GM23338 (cell line): ENCODE measurements around the gene SPC24.

Experiments used
- CREB1 ChIP-seq: fragments of 250-450 bp; sonication (Bioruptor Pico); IDR thresholded peaks from 2 replicates; pipeline ENCODE4 v1.5.0; 2020; ENCODE audit warnings: low read depth, mild to moderate bottlenecking, moderate library complexity
- CTCF ChIP-seq, 2 experiments: fragments of 200-600 bp in 1 of 2; sonication (generic) in 1 of 2; conservative IDR thresholded peaks; 2 replicates each; pipeline versions ENCODE4 v1.5.1 to v1.6.1; 2016 to 2017; ENCODE audit warnings: antibody characterized with exemption in 2 of 2, low read depth in 2 of 2, mild to moderate bottlenecking in 2 of 2, moderate library complexity in 1 of 2
- EZH2 ChIP-seq: fragments of 200-600 bp; sonication (generic); IDR thresholded peaks from one replicate; pipeline ENCODE4 v1.8.0; 2017; ENCODE audit warnings: antibody characterized with exemption, mild to moderate bottlenecking, low read depth; ENCODE audit not compliant: unreplicated experiment
- EZH2phosphoT487 ChIP-seq: fragments of 200-600 bp; sonication (generic); IDR thresholded peaks from one replicate; pipeline ENCODE4 v1.8.1; 2018; ENCODE audit warnings: antibody characterized with exemption; ENCODE audit not compliant: unreplicated experiment
- JUNB ChIP-seq: IDR thresholded peaks from one replicate; pipeline ENCODE4 v1.6.1; 2016; ENCODE audit warnings: antibody characterized with exemption; ENCODE audit not compliant: unreplicated experiment
- NANOG ChIP-seq: IDR thresholded peaks from 2 replicates; pipeline ENCODE4 v1.6.1; 2016; ENCODE audit warnings: antibody characterized with exemption, borderline replicate concordance
- POLR2AphosphoS5 ChIP-seq: IDR thresholded peaks from 2 replicates; pipeline ENCODE4 v1.6.1; 2016; ENCODE audit warnings: antibody characterized with exemption, low read depth
- REST ChIP-seq: IDR thresholded peaks from one replicate; pipeline ENCODE4 v1.6.1; 2018; ENCODE audit warnings: antibody characterized with exemption; ENCODE audit not compliant: unreplicated experiment
- STAT1 ChIP-seq: IDR thresholded peaks from one replicate; pipeline ENCODE4 v1.6.1; 2016; ENCODE audit warnings: antibody characterized with exemption; ENCODE audit not compliant: unreplicated experiment
- ZNF114 ChIP-seq: fragments of 250-450 bp; sonication (Bioruptor Pico); IDR thresholded peaks from 2 replicates; pipeline ENCODE4 v1.5.0; 2020; ENCODE audit warnings: mild to moderate bottlenecking, moderate library complexity
- ZNF462 ChIP-seq: fragments of 250-450 bp; sonication (Bioruptor Pico); IDR thresholded peaks from 2 replicates; pipeline ENCODE4 v1.5.0; 2020; ENCODE audit warnings: mild to moderate bottlenecking, moderate library complexity

- no peak for TF ChIP-seq CTCF (conservative IDR thresholded peaks at IDR 0.05; ENCODE audit: low read depth in 2 of 2)
- TF ChIP-seq EZH2 = no peak
- TF ChIP-seq JUNB = no peak
- TF ChIP-seq EZH2phosphoT487 = no peak
- no peak for TF ChIP-seq POLR2AphosphoS5
- TF ChIP-seq REST = no peak
- TF ChIP-seq CREB1 = no peak
- TF ChIP-seq ZNF114 = no peak
- TF ChIP-seq STAT1 = no peak
- TF ChIP-seq ZNF462 (CRISPR knock-in tag) = no peak
- TF ChIP-seq NANOG = no peak
These were observed 46.2 kb upstream of the SPC24 start for GRCh38 chr19:11201791-11202190.
